Measurements from ENCODE around the gene DDX20.

DNA sequence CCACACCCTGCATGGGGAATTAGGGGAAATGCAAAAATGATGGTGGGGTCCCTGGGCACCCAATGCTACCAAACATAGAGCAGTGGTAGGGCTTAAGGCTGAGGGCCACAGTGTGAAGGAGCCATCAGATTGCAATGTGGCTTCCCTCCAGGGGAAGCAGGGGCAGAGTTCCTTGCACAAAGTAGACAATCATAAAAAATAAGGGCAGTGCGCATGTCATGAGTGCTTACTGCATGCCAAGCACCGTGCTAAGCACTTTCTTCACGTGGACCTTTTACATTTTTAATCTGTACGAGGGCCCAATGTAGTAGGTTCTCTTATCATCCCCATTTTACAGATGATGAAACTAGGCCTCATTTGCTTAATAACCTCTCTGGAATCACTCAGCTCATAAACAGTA, 56.6 kb downstream of the DDX20 start:
- TF ChIP-seq, protein P1, sequence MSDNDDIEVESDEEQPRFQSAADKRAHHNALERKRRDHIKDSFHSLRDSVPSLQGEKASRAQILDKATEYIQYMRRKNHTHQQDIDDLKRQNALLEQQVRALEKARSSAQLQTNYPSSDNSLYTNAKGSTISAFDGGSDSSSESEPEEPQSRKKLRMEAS (IDR thresholded peaks at IDR 0.05; ENCODE audit: insufficient read depth, insufficient read length) = no peak
- no peak for TF ChIP-seq CTCF (IDR thresholded peaks at IDR 0.05; ENCODE audit: extremely low read depth in 1 of 2, insufficient read depth in 1 of 2, low read depth in 1 of 2, low read length in 2 of 2)
- no peak for TF ChIP-seq EZH2 (IDR thresholded peaks at IDR 0.05; ENCODE audit: borderline replicate concordance, low read depth, low read length, severe bottlenecking)
- TF ChIP-seq GATA2 (IDR thresholded peaks at IDR 0.05; ENCODE audit: insufficient read depth, insufficient read length, low read depth, low read length) = no peak
- TF ChIP-seq POLR2A (IDR thresholded peaks at IDR 0.05; ENCODE audit: low read depth, low read length) = no peak
- no peak for TF ChIP-seq POLR2AphosphoS5 (IDR thresholded peaks at IDR 0.05; ENCODE audit: insufficient read depth, low read depth, low read length)
- no peak for TF ChIP-seq JUN (IDR thresholded peaks at IDR 0.05; ENCODE audit: borderline replicate concordance, insufficient read depth, insufficient read length, low read depth)
- no peak for TF ChIP-seq FOS (IDR thresholded peaks at IDR 0.05; ENCODE audit: borderline replicate concordance, insufficient read depth, low read length)
- no peak for TF ChIP-seq MYC (IDR thresholded peaks at IDR 0.05; ENCODE audit: low read depth, low read length)

Data from endothelial cell of umbilical vein (primary cell).